Dendritic cell treated with granulocyte-macrophage colony-stimulating factor and Interleukin-4, amounts not matched to agents 40 ng/mL and 50 ng/mL, for 4 days (primary cell): ENCODE data around the gene GATD1.
A peak's percentile ranks its signal among the peaks of the same experiment; 100 is the strongest.

ENCODE experiments used
- H3K27ac Mint-ChIP-seq: one replicate; pipeline ENCODE4 v1.8.0; 2022; ENCODE audit warnings: mild to moderate bottlenecking, mixed read lengths
- H3K27me3 Mint-ChIP-seq: one replicate; pipeline ENCODE4 v1.8.0; 2022; ENCODE audit warnings: mild to moderate bottlenecking, mixed read lengths
- H3K36me3 Mint-ChIP-seq: one replicate; pipeline ENCODE4 v1.8.0; 2022; ENCODE audit warnings: low read depth, mixed read lengths
- H3K4me1 Mint-ChIP-seq: one replicate; pipeline ENCODE4 v1.8.0; 2022; ENCODE audit warnings: low read depth, mixed read lengths
- H3K4me3 Mint-ChIP-seq: one replicate; pipeline ENCODE4 v1.8.0; 2022; ENCODE audit warnings: mild to moderate bottlenecking, moderate library complexity, mixed read lengths
- H3K9me3 Mint-ChIP-seq: one replicate; pipeline ENCODE4 v1.8.0; 2022; ENCODE audit warnings: mixed read lengths
- intact Hi-C: fragments of 100-400 bp; cut with micrococcal nuclease; formaldehyde crosslinking; loops from one replicate; pipeline ENCODE4 v1.15.0; 2022

GATD1 gene

DNA sequence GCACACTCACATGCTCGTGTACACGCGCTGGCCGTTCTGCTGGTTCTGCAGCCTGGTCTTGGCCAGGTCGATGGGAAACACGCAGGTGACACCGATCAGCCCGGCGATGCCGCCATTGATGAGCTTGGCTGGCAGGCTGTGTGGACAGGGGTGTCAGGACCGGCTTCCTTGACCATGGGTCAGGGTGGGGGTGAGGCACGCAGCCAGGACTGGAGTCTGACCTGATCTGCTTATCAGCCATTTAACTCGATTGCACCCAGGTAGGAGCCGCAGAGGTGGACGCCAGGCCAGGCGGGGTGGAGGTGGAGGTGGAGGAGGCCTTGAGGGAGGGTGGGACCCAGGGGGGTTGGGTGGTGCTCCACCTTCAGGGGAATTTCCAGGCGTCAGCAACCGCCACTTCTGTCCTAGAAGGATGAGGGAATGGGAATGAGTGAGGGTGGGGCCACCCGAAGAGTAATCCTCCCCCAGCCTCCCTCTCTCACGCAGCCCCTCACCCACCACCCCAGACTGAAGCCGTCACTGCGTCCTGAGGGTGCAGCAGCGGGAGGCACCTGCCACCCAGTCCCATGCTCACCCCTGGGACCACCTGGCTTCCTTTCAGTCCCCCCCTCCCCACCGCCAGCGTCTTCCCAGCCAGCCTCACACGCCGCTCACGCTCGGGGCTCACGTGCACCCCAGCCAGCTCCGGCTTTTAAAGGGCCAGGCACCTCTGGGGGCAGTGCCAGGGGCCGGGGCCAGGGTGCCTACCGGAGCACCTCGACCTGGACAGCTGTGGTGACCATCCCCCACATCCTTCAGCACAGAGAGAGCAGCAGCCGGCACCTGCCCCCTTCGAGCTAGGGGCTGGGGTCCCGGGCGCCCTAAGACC is 17.7 kb upstream of the GATD1 start:
- Mint-ChIP-seq H3K36me3 (peaks cover 57% of the 10 kb centered on the region), H3K27me3 (peaks cover 7% of the 10 kb centered on the region), H3K4me1 (peaks cover 33% of the 10 kb centered on the region), H3K4me3 (no peak overlapping the region), H3K27ac (peak overlapping the region; percentile 79), H3K9me3 (no peaks in the 10 kb centered on the region)
- intact Hi-C loops: no loop called here

DNA sequence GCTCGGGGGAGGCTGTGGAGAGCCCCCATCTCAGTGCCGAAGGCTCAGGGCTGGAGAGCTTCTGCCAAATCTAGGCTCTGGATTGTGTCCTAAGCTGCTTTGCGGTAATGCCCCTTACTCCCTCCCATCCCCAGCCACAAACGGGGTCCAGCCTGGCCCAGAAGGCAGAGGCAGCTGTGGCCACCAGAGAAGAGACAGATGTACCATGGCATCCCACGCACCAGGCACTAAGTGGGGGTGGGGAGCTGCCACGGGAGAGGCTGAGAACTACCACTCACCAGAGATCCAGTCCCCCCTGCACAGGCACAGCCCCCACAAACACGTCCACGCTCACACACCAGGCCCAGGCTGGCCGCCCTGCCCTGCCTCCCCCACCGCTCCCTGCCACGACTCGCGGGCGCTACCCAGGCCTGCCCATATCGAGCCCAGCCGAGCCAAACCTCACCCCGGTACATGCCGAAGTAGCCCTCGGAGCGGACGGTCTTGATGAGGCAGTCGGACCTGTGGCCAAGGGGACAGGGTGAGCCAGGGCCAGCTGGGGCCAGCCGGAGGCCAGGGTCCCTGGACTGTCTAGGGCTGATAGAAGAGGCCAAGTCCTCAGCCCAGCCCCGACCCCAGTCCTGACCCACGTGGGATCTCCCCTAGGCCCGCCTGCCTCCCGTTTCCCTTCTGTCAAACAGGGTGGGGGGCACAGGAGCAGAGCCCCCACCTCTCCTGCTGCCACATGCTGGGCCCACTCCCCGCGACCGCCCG is 16.9 kb upstream of the GATD1 start:
- peaks cover 49% of the 10 kb centered on the region for H3K36me3 Mint-ChIP-seq
- intact Hi-C loops: no loop called here
- peaks cover 14% of the 10 kb centered on the region for H3K27me3 Mint-ChIP-seq
- H3K4me1 Mint-ChIP-seq: peaks cover 33% of the 10 kb centered on the region
- no peak overlapping the region for H3K4me3 Mint-ChIP-seq
- no peaks in the 10 kb centered on the region for H3K9me3 Mint-ChIP-seq
- no peak overlapping the region for H3K27ac Mint-ChIP-seq

DNA sequence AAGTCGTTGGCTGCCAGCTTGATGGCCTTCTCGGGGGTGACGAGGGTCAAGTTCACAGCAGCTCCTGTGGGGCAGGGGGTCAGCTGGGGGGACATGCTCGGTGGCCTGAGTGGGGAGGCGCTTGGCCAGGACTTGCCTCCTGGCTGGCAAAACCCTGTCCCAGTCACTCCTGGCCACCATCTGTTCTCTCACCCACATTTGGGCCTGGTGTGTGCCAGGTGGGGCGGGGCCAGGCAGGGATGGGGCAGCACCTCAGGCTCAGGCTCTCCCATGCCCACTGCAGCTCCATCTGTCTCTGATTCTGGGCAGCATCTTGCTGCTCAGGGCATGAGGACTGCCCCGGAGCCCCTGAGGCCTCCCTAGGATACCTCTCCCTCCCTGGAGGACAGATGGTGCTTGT is 16.3 kb upstream of the GATD1 start:
- H3K4me1 Mint-ChIP-seq: peaks cover 33% of the 10 kb centered on the region
- H3K36me3 Mint-ChIP-seq: peaks cover 45% of the 10 kb centered on the region
- no peak overlapping the region for H3K4me3 Mint-ChIP-seq
- peaks cover 21% of the 10 kb centered on the region for H3K27me3 Mint-ChIP-seq
- intact Hi-C loops: no loop called here
- no peak overlapping the region for H3K27ac Mint-ChIP-seq
- no peaks in the 10 kb centered on the region for H3K9me3 Mint-ChIP-seq

DNA sequence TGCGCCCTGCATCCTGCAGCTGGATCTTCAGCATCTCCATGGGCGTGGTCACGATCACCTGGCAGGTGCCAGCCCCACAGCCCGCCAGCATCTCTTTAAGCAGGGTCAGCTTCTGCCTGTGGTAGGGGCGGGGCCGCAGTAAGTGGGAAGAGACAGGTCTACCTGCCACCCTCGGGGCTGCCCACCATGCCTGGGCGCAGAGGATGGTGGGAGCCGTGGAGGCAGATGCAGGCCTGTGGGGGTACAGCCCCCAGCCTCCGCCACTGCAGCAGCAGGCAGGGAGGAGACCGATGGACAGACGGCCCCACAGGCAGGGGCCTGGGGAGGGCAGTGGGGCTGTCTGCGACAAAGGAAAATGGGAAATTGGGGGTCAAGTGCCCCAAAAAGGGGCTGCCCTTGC is 15.6 kb upstream of the GATD1 start:
- Mint-ChIP-seq H3K4me3 (no peak overlapping the region), H3K27me3 (peaks cover 28% of the 10 kb centered on the region), H3K36me3 (peaks cover 45% of the 10 kb centered on the region), H3K27ac (no peak overlapping the region), H3K9me3 (no peaks in the 10 kb centered on the region), H3K4me1 (peaks cover 33% of the 10 kb centered on the region)
- intact Hi-C loops: no loop called here

DNA sequence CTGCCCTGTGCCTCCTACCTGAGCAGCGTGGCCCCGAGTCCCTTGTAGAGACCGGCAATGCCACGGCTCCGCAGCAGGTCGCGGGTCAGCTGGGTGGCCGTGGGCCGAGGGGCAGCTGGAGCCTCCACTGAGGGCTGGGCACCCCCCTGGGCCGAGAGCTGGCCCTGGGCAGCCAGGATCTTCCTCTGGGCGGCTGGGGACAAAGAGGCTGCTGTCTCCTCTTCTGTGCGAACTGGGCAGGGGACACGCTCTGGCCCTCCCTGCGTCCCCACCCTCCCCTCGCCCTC is 15.2 kb upstream of the GATD1 start:
- Mint-ChIP-seq H3K4me3 (no peak overlapping the region), H3K4me1 (peaks cover 29% of the 10 kb centered on the region), H3K27me3 (peaks cover 30% of the 10 kb centered on the region), H3K9me3 (no peaks in the 10 kb centered on the region), H3K36me3 (peaks cover 45% of the 10 kb centered on the region), H3K27ac (no peak overlapping the region)
- intact Hi-C loops: no loop called here

DNA sequence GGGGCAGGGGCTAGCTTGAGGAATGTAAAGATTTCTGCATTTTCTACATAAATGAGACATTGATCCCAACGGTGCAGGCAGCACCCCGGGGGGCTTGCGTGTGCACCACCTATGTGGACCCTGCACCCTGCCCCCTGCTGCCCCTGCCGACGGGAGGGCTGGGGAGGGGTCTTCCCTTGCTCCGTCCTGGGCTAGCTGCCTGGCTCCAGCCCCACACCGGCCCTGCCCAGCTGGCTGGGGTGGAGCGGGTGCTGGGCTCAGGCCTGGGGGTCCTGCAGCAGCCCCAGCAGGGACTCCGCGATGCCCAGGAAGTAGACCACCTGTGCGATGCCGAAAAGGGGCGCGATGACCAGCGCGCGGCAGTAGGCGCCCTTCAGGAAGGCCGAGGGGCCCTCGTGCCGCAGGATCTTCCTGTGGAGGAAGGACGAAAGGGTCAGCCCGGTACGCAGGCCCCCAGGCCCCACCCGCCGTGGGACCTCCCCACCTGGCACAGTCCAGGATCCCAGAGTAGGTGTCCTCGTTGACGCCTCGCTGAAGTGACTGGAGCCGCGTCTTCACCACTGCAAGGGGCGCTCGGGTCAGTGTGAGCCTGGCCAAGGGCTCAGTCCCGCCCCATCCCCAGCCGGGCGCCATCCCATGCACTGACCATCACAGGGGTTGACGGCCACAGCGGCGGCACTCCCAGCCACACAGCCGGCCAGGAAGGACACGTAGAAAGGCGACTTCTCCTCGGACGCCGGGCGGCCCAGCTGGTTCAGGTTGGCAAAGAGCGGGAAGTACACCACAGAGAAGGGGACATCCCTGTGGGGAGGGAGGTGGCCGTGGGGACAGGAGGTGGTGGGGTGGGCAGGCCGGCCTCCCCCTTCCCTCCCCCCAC is 14.6 kb upstream of the GATD1 start:
- no peak overlapping the region for H3K27ac Mint-ChIP-seq
- peaks cover 23% of the 10 kb centered on the region for H3K4me1 Mint-ChIP-seq
- peaks cover 34% of the 10 kb centered on the region for H3K27me3 Mint-ChIP-seq
- intact Hi-C loops: no loop called here
- no peaks in the 10 kb centered on the region for H3K9me3 Mint-ChIP-seq
- H3K4me3 Mint-ChIP-seq: no peak overlapping the region
- peaks cover 45% of the 10 kb centered on the region for H3K36me3 Mint-ChIP-seq

DNA sequence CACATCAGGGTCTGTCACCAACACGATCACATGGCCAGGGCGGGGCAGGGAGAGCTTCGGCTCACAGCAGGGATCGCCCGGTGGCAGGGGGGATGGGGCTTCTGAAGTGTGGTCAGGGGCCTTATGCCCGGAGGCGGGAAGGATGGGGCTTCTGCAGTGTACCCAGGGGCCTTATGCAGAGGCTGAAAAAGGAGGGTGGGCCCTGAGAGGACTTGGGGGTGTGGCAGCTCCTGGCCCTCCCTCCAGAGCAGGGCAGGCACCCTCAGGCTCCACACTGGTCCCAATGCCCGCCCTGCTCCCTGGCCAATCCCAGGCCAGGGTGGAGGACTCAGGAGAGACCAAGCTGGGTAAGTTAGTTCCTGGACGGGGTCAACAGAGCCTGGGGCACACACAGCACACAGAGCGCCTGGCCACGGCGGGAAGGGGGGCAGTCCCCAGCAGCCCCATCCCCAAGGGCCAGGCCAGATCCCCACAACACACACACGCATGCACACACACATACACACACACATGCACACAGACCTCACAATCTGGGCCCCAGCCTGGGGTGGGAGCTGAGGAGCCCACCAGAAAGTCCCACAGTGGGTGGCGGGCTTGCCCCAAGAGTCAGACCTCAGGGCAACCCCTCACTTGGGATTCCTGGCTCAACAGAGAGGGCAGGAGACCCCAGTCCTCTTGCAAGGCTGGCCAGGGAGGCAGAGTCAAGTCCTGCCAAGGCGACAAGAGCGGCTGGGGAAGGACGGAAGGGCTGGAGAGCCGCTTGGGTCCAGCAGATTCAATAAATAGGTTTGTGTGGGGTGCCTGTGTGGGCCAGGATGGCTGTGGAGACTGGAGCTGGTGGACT is 13.7 kb upstream of the GATD1 start:
- H3K4me1 Mint-ChIP-seq: peaks cover 14% of the 10 kb centered on the region
- intact Hi-C loops: no loop called here
- H3K9me3 Mint-ChIP-seq: no peaks in the 10 kb centered on the region
- H3K4me3 Mint-ChIP-seq: no peak overlapping the region
- peaks cover 45% of the 10 kb centered on the region for H3K36me3 Mint-ChIP-seq
- no peak overlapping the region for H3K27ac Mint-ChIP-seq
- peaks cover 37% of the 10 kb centered on the region for H3K27me3 Mint-ChIP-seq

DNA sequence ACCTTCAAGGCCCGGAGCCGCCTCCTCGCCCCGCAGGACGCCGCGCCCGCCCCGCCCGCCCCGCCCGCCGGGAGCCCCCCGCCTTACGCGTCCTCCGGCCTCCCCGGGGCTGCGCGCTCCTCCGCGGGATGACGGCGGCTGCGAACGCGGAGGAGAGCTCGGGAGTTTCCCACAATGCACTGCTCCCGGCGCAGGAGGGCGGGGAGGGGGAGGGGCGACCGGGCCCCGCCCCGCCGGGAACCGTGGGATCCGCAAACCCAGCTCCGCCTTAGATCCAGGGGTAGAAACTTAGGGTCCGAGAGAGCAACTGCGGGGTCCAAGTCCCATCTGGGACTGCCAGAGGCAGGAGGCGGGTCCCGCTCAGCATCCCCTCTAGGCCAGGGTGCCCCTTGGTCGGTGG is 12.7 kb upstream of the GATD1 start, which contains the start of gene CEND1:
Gene CEND1 (minus strand): TSS at position 148 of the 400 bp plus-strand sequence. CDS start 1,514 bp downstream, outside the sequence.
- intact Hi-C loops: no loop called here
- peaks cover 4% of the 10 kb centered on the region for H3K4me1 Mint-ChIP-seq
- H3K4me3 Mint-ChIP-seq: no peak within 1 kb of the TSS
- no peaks in the 10 kb centered on the region for H3K9me3 Mint-ChIP-seq
- H3K27ac Mint-ChIP-seq: no peak within 1 kb of the TSS
- H3K27me3 Mint-ChIP-seq: peaks cover 37% of the 10 kb centered on the region
- peaks cover 45% of the 10 kb centered on the region for H3K36me3 Mint-ChIP-seq

DNA sequence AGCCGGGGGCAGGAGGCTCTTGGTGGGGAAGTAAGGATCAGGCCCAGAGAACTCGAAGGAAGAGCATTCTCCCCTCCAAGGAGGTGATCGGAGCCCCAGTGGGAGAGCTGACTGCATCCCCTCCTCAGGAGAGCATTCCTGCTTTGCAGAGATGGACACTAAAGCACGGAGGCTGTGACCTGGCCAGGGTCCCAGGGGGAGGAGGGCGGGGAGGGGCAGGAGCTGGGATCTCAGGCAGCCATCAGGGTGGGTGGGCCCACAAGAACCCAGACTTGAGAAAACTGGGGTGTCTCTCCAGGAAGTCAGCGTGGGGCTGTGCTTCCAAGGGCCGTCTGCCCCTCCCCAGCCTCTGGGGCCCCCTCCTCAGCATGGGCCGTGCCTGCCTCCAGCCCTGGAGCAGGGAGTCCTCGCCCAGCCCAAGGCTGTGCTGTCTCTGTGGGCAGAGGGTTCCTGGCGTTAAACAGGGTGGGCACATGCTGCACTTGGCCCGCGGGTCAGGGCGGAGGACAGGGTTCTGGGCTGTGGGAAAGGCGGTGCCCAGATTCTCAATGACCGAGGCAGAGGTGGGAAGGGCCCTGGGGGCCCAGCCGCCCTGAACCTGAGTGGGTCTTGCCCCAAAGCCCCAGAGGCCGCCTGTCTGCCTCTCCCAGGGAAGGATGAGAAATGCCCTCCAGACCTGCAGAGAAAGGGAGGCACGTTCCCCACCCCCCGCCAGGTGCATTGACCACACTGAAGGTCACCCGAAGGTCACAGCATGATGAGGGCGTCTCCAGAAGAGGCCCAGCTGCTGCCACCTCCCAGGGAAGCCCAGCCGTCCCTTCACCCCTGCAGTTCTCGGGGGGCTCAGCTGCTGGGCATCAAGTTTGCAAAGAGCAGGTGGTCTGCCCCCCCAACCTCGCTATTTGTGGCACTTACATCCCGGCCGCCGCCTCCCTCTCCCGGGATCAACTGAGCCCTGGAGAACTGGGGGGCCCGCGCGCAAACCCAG is 12.0 kb upstream of the GATD1 start:
- peaks cover 39% of the 10 kb centered on the region for H3K36me3 Mint-ChIP-seq
- H3K9me3 Mint-ChIP-seq: no peaks in the 10 kb centered on the region
- no peak overlapping the region for H3K4me3 Mint-ChIP-seq
- peaks cover 37% of the 10 kb centered on the region for H3K27me3 Mint-ChIP-seq
- no peaks in the 10 kb centered on the region for H3K4me1 Mint-ChIP-seq
- H3K27ac Mint-ChIP-seq: no peak overlapping the region
- intact Hi-C loops: no loop called here

DNA sequence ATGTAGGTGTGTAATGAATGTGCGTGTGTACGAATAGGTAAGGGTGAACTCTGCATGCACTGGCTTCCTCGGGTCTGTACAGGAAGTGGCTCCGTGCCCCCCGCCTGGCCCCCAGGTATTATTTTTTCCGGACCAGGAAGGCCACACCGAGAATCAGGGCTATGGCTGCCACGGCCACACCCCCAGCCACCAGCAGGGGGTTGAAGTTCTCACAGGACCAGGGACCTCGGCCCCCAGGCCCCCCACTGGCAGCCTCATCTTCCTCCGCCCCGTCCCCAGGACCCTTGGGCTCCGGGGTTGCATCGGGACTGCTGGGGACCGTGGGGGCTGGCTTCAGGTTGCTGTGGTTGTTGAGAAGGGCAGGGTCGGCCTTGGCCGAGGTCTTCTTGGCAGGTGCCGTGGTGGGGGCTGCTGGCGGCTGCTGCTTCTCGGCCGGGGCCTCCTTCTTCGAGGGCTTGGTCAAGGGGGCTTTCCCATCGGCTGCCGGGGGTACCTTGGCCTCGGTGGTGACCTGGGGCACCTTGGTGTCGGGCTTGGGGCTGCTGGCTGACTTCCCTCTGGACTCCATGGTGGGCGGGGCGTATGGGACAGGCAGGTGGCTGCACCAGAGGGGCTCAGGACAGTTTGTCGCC is 10.8 kb upstream of the GATD1 start:
- Mint-ChIP-seq H3K4me1 (peaks cover 7% of the 10 kb centered on the region), H3K9me3 (no peaks in the 10 kb centered on the region), H3K27me3 (peaks cover 43% of the 10 kb centered on the region), H3K27ac (no peak overlapping the region), H3K4me3 (no peak overlapping the region), H3K36me3 (peaks cover 34% of the 10 kb centered on the region)
- intact Hi-C loops: no loop called here

DNA sequence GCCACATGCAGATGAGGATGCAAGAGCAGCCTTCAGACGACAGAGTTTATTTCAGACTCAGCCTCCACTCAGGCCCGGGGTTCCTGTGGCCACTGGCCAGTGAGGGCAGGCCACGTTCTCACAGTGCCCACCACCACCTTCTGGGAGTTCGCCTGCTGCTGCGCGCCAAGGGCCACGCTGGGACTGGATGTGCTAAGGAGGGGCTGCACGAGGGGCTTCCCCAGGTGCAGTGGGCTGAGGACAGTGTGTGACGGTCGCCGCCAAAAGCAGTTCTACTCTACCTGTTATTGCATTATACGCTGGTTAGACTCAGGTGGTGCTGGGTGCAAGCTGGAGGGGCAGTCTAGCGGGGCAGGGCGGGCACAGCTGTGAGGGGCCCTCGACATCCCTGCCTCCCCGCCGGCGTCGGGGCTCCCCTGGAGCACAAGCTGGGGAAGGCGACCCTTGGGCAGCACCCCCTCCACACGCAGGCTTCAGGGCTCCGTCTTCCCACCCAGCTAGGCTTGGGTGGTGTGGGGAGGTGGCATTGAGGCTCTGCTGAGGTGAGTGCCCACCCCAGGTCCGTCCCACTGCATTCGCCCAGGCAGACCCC is 9.9 kb upstream of the GATD1 start:
- Mint-ChIP-seq H3K9me3 (no peaks in the 10 kb centered on the region), H3K4me1 (peaks cover 7% of the 10 kb centered on the region), H3K27me3 (peaks cover 46% of the 10 kb centered on the region), H3K27ac (no peak overlapping the region), H3K4me3 (no peak overlapping the region), H3K36me3 (peaks cover 25% of the 10 kb centered on the region)
- intact Hi-C loops: no loop called here
